CD8-positive, alpha-beta memory T cell (primary cell): ENCODE measurements around the gene ENDOG. TPM values are rescaled to one million over a fixed set of nuclear protein-coding genes. Genes with fewer than 3 reads are reported as not detected.

Experiments used
- CTCF ChIA-PET: fragments of 350-600 bp; sonication (Branson Sonifier 250); formaldehyde crosslinking; loops from one replicate; lab custom pipeline; 2021; ENCODE audit warnings: antibody characterized with exemption; lab: Charles Lee
- POLR2A ChIA-PET: fragments of 350-600 bp; sonication (Branson Sonifier 250); formaldehyde crosslinking; loops from one replicate; lab custom pipeline; 2021; ENCODE audit warnings: antibody characterized with exemption; lab: Charles Lee
- DNase-seq, 5 donors: peaks; one replicate each; pipeline versions ENCODE4 v3.0.0 to v3.0.0-alpha.2; 2020 to 2022; ENCODE audit warnings: mixed read lengths in 1 of 5
- H3K27ac ChIP-seq: one replicate; pipeline ENCODE4 v1.7.0; 2013; ENCODE audit warnings: low read depth, mild to moderate bottlenecking, low read length, moderate library complexity
- H3K27me3 ChIP-seq: 2 replicates; pipeline ENCODE4 v1.7.0; 2013; ENCODE audit warnings: low read length, mild to moderate bottlenecking; ENCODE audit not compliant: insufficient read depth, poor library complexity, severe bottlenecking
- H3K36me3 ChIP-seq: 2 replicates; pipeline ENCODE4 v1.7.0; 2013; ENCODE audit warnings: mild to moderate bottlenecking, low read length, moderate library complexity; ENCODE audit not compliant: insufficient read depth
- H3K4me1 ChIP-seq: 2 replicates; pipeline ENCODE4 v1.7.0; 2013; ENCODE audit warnings: mild to moderate bottlenecking, low read length, moderate library complexity; ENCODE audit not compliant: insufficient read depth
- H3K4me3 ChIP-seq: 2 replicates; pipeline ENCODE4 v1.7.0; 2013; ENCODE audit warnings: mild to moderate bottlenecking, low read length
- H3K9me3 ChIP-seq: 2 replicates; pipeline ENCODE4 v1.7.0; 2013; ENCODE audit warnings: mild to moderate bottlenecking, low read length
- H3K27ac Mint-ChIP-seq, 8 donors: one replicate each; pipeline ENCODE4 v1.8.0; 2020 to 2021; ENCODE audit warnings: mixed read lengths in 8 of 8, mild to moderate bottlenecking in 6 of 8, inconsistent platforms in 3 of 8, moderate library complexity in 3 of 8
- H3K27me3 Mint-ChIP-seq, 2 donors: one replicate each; pipeline ENCODE4 v1.8.0; 2020 to 2021; ENCODE audit warnings: mixed read lengths in 2 of 2, mild to moderate bottlenecking in 1 of 2, moderate library complexity in 1 of 2
- H3K36me3 Mint-ChIP-seq, 3 donors: one replicate each; pipeline ENCODE4 v1.8.0; 2020 to 2021; ENCODE audit warnings: mixed read lengths in 3 of 3, inconsistent platforms in 1 of 3, mild to moderate bottlenecking in 1 of 3
- H3K4me1 Mint-ChIP-seq, 3 donors: one replicate each; pipeline ENCODE4 v1.8.0; 2020 to 2021; ENCODE audit warnings: mixed read lengths in 3 of 3, inconsistent platforms in 1 of 3, mild to moderate bottlenecking in 1 of 3
- H3K4me3 Mint-ChIP-seq, 7 donors: one replicate each; pipeline ENCODE4 v1.8.0; 2020 to 2021; ENCODE audit warnings: mixed read lengths in 7 of 7, mild to moderate bottlenecking in 6 of 7, moderate library complexity in 4 of 7, inconsistent platforms in 2 of 7
- H3K9me3 Mint-ChIP-seq, 5 donors: one replicate each; pipeline ENCODE4 v1.8.0; 2020 to 2022; ENCODE audit warnings: mixed read lengths in 5 of 5, mild to moderate bottlenecking in 3 of 5, moderate library complexity in 2 of 5, inconsistent platforms in 1 of 5
- polyA plus RNA-seq: library from polyadenylated mRNA; unstranded; fragments of 300-500 nt; fragmentation: Illumina TruSeq; gene quantifications from one replicate; pipeline ENCODE4 v1.2.3, GENCODE V29; 2021
- total RNA-seq, 2 experiments: library from RNA; stranded (reverse); gene quantifications; one replicate each; pipeline ENCODE4 v1.2.3, GENCODE V29; 2021

Gene ENDOG
- total and polyA plus RNA-seq, 3 experiments from 2014 or later = 22.3 to 29.6 (median 23.3) TPM

DNA sequence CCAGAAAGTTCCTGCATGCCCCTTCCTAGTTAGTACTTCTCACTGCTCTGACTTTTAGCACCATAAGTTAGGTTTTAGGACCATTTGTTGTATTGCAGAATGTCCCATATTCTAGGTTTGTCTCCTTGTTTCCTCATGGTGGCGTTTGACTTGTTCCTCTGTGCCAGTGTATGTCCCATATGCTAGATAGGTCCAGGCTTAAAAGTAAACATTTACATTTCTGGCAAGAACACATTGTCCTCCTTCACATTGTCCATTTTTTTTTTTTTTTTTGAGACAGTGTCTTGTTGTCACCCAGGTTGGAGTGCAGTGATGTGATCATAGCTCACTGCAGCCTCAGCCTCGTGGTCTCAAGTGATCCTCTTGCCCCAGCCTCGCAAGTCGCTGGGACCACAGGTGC lies 15.8 kb upstream of the ENDOG start:
- Mint-ChIP-seq H3K9me3 (no peaks in the 10 kb centered on the region), H3K36me3 (peaks cover 7 to 84% (median 17%) of the 10 kb centered on the region in 3 donors), H3K27ac (peak overlapping the region in 2 of 8 donors; percentile 29 to 37), H3K4me3 (no peak overlapping the region), H3K27me3 (no peaks in the 10 kb centered on the region), H3K4me1 (no peaks in the 10 kb centered on the region)
- Histone ChIP-seq H3K36me3 (peaks cover 33% of the 10 kb centered on the region), H3K9me3 (no peaks in the 10 kb centered on the region), H3K4me3 (no peak overlapping the region), H3K27ac (no peak overlapping the region), H3K27me3 (no peaks in the 10 kb centered on the region), H3K4me1 (no peaks in the 10 kb centered on the region)
- ChIA-PET CTCF (interaction anchor here (3.0 kb wide), 1 partner anchor 16 kb away, joined by 11 read pairs; the partner anchor contains the start of gene ENDOG), POLR2A (no interaction called here)
- DNase-seq = no peak

- no peaks in the 10 kb centered on the region for H3K27me3 Mint-ChIP-seq
- no peaks in the 10 kb centered on the region for H3K9me3 Mint-ChIP-seq
- peaks cover 6 to 65% (median 7%) of the 10 kb centered on the region in 3 donors for H3K36me3 Mint-ChIP-seq
- H3K4me3 ChIP-seq = no peak overlapping the region
- no peak overlapping the region for H3K27ac Mint-ChIP-seq
- H3K36me3 ChIP-seq = peaks cover 18% of the 10 kb centered on the region
- no peaks in the 10 kb centered on the region for H3K9me3 ChIP-seq
- no peaks in the 10 kb centered on the region for H3K27me3 ChIP-seq
- ChIA-PET CTCF (interaction anchor here (3.0 kb wide), 1 partner anchor 13 kb away, joined by 11 read pairs; the partner anchor contains the start of gene ENDOG), POLR2A (no interaction called here)
- no peak overlapping the region for H3K4me3 Mint-ChIP-seq
- no peaks in the 10 kb centered on the region for H3K4me1 Mint-ChIP-seq
- DNase-seq = no peak
- no peak overlapping the region for H3K27ac ChIP-seq
- H3K4me1 ChIP-seq = no peaks in the 10 kb centered on the region
Measured at GRCh38 chr9:128805661-128806060, 12.6 kb upstream of the ENDOG start.

DNA sequence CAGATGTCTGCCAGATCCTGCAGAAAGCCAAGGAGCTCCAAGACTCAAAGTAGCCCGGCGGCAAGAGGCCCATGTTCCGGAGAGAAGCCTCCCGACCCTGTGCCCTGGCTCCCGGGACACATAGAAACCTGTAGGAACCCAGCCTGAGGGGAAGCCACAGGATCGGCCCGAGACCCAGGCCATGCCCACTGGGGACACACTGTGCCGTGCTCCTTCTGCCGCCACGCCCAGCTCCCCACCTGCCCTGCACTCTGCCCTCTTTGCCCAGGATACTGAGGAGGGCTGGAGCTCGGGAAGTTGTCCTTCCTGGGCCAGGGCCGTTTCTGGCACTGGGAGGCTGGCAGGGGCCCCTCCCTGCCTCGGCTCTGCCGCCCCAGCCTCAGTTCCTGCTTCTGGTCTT lies 10.5 kb upstream of the ENDOG start:
- Histone ChIP-seq H3K4me1 (no peaks in the 10 kb centered on the region), H3K36me3 (peaks cover 18% of the 10 kb centered on the region), H3K9me3 (no peaks in the 10 kb centered on the region), H3K27me3 (no peaks in the 10 kb centered on the region), H3K27ac (no peak overlapping the region), H3K4me3 (no peak overlapping the region)
- Mint-ChIP-seq H3K27me3 (no peaks in the 10 kb centered on the region), H3K36me3 (peaks cover 3 to 50% (median 7%) of the 10 kb centered on the region in 3 donors), H3K4me3 (no peak overlapping the region), H3K4me1 (no peaks in the 10 kb centered on the region), H3K27ac (peak overlapping the region in 3 of 8 donors; percentile 33 to 58 (median 56)), H3K9me3 (no peaks in the 10 kb centered on the region)
- CTCF ChIA-PET = no interaction called here
- no peak for DNase-seq
- POLR2A ChIA-PET = no interaction called here

DNA sequence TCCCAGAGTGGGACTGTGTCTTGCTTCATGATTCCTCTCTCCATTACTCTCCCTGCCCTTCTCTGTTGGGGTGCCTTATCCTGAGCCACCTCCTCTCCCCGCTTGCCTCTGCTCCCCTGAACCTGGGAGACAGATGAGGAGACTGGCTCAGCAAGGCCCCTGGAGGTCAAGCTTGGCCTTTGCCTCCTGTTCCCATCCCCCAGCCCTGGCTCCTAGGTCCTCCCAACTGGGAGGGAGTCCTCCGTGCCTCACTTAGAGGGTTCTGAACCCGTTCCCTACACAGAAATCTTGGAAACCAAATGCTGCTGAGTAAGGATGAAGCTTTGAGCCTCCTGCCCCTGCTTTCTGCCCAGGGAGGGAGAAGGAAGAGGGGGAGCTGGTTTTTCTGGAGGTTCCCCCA lies 9.8 kb upstream of the ENDOG start:
- no peak for DNase-seq
- Histone ChIP-seq H3K4me1 (no peaks in the 10 kb centered on the region), H3K36me3 (peaks cover 13% of the 10 kb centered on the region), H3K4me3 (no peak overlapping the region), H3K27ac (no peak overlapping the region), H3K27me3 (no peaks in the 10 kb centered on the region), H3K9me3 (no peaks in the 10 kb centered on the region)
- Mint-ChIP-seq H3K27me3 (no peaks in the 10 kb centered on the region), H3K4me3 (no peak overlapping the region), H3K4me1 (no peaks in the 10 kb centered on the region), H3K36me3 (peaks cover 3 to 43% (median 3%) of the 10 kb centered on the region in 3 donors), H3K27ac (peak overlapping the region in 3 of 8 donors; percentile 3 to 58 (median 54)), H3K9me3 (no peaks in the 10 kb centered on the region)
- POLR2A ChIA-PET = no interaction called here
- CTCF ChIA-PET = interaction anchor here (0.7 kb wide), 1 partner anchor 9 kb away, joined by 3 read pairs; no protein-coding TSS in a partner anchor

GRCh38 chr9:128809036-128809599 lies 9.2 kb upstream of the ENDOG start:
- H3K27ac Mint-ChIP-seq = peak overlapping the region in 1 of 8 donors; percentile 71
- POLR2A ChIA-PET = no interaction called here
- peaks cover 7% of the 10 kb centered on the region for H3K36me3 ChIP-seq

DNA sequence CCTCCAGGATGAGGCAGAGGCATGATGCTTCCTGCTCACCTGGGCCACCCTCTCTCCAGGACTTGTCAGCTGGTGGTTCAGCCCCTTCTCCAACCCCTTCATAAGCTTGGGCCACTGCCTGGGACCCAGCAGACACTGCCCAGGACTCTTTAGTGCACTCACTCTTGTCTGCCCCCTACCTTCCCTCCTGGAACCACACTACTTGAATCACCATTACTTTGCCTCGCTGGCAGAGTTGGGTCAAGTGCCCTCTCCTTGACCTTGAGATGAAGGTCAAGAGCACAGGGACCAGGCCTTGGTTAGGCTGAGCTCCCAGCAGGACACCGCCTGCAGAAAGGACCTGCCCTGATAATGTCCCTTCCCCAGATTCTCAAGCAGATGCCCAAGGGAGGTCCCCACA lies 8.5 kb upstream of the ENDOG start:
- H3K27me3 Mint-ChIP-seq = no peaks in the 10 kb centered on the region
- no peaks in the 10 kb centered on the region for H3K9me3 ChIP-seq
- peaks cover 0 to 2% (median 0%) of the 10 kb centered on the region in 5 donors for H3K9me3 Mint-ChIP-seq
- ChIA-PET POLR2A (interaction anchor here (0.6 to 1.2 kb wide), 2 partner anchors 9 to 92 kb away, joined by 3 to 4 read pairs; partner anchors contain the start of gene ENDOG), CTCF (interaction anchor here (1.2 kb wide), 1 partner anchor 9 kb away, joined by 3 read pairs; the partner anchor contains the start of gene ENDOG)
- H3K36me3 ChIP-seq = peaks cover 6% of the 10 kb centered on the region
- DNase-seq = no peak
- H3K4me1 ChIP-seq = no peaks in the 10 kb centered on the region
- peaks cover 0 to 32% (median 0%) of the 10 kb centered on the region in 3 donors for H3K36me3 Mint-ChIP-seq
- H3K27me3 ChIP-seq = no peaks in the 10 kb centered on the region
- no peak overlapping the region for H3K27ac ChIP-seq
- no peak overlapping the region for H3K4me3 ChIP-seq
- H3K27ac Mint-ChIP-seq = peak overlapping the region in 6 of 8 donors; percentile 14 to 66 (median 33)
- no peak overlapping the region for H3K4me3 Mint-ChIP-seq
- no peaks in the 10 kb centered on the region for H3K4me1 Mint-ChIP-seq

More at GRCh38 chr9:128809036-128809599, 9.2 kb upstream of the ENDOG start:
- H3K27ac ChIP-seq = no peak overlapping the region
- no peaks in the 10 kb centered on the region for H3K4me1 ChIP-seq
- H3K27me3 Mint-ChIP-seq = no peaks in the 10 kb centered on the region
- H3K27me3 ChIP-seq = no peaks in the 10 kb centered on the region
- H3K4me3 Mint-ChIP-seq = no peak overlapping the region
- CTCF ChIA-PET = interaction anchor here (0.7 to 1.2 kb wide), 2 partner anchors 8 to 9 kb away, joined by 3 read pairs; partner anchors contain the start of gene ENDOG
- no peaks in the 10 kb centered on the region for H3K9me3 Mint-ChIP-seq
- no peaks in the 10 kb centered on the region for H3K9me3 ChIP-seq
- no peak for DNase-seq
- no peak overlapping the region for H3K4me3 ChIP-seq
- no peaks in the 10 kb centered on the region for H3K4me1 Mint-ChIP-seq
- H3K36me3 Mint-ChIP-seq = peaks cover 0 to 37% (median 0%) of the 10 kb centered on the region in 3 donors

DNA sequence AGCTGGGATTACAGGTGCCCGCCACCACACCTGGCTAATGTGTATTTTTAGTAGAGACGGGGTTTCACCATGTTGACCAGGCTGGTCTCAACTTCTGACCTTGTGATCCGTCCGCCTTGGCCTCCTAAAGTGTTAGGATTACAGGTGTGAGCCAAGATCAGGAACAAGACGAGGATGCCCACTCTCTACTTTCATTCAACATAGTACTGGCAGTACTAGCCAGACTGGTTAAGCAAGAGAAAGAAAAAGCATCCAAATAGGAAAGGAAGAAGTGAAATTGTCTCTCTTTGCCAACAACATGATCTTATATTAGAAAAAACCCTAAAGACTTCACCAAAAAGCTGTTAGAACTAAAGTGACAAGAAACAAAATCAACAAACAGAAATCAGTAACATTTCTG lies 7.4 kb upstream of the ENDOG start:
- Mint-ChIP-seq H3K9me3 (peaks cover 0 to 2% (median 0%) of the 10 kb centered on the region in 5 donors), H3K27me3 (peaks cover 0 to 3% of the 10 kb centered on the region in 2 donors), H3K36me3 (peaks cover 0 to 23% (median 0%) of the 10 kb centered on the region in 3 donors), H3K4me1 (no peaks in the 10 kb centered on the region), H3K4me3 (no peak overlapping the region), H3K27ac (peak overlapping the region in 3 of 8 donors; percentile 42 to 50 (median 47))
- ChIA-PET CTCF (interaction anchor here (0.6 kb wide), 1 partner anchor 25 kb away, joined by 4 read pairs; no protein-coding TSS in a partner anchor), POLR2A (interaction anchor here (1.2 kb wide), 1 partner anchor 8 kb away, joined by 3 read pairs; the partner anchor contains the start of gene ENDOG)
- Histone ChIP-seq H3K36me3 (peaks cover 6% of the 10 kb centered on the region), H3K27me3 (no peaks in the 10 kb centered on the region), H3K4me3 (no peak overlapping the region), H3K27ac (no peak overlapping the region), H3K4me1 (no peaks in the 10 kb centered on the region), H3K9me3 (no peaks in the 10 kb centered on the region)
- no peak for DNase-seq
